ENCODE data around the gene STRN3.

The STRN3 gene

GRCh38 chr14:30884901-30885300, 141.3 kb downstream of the STRN3 start:
- no peak for TF ChIP-seq GATA2 (IDR thresholded peaks at IDR 0.05; ENCODE audit: low read depth, low read length)
- TF ChIP-seq GATA3 (IDR thresholded peaks at IDR 0.05; ENCODE audit: low read depth, low read length), result no peak

- TF ChIP-seq GATA2 (IDR thresholded peaks at IDR 0.05; ENCODE audit: low read depth, low read length) (no peak), GATA3 (IDR thresholded peaks at IDR 0.05; ENCODE audit: low read depth, low read length) (no peak)
Observed at GRCh38 chr14:30883508-30884294, 142.5 kb downstream of the STRN3 start.

GRCh38 chr14:30882431-30882830, 143.7 kb downstream of the STRN3 start:
- no peak for TF ChIP-seq GATA3 (IDR thresholded peaks at IDR 0.05; ENCODE audit: low read depth, low read length)
- no peak for TF ChIP-seq GATA2 (IDR thresholded peaks at IDR 0.05; ENCODE audit: low read depth, low read length)

- TF ChIP-seq GATA2 (IDR thresholded peaks at IDR 0.05; ENCODE audit: low read depth, low read length), result no peak
- no peak for TF ChIP-seq GATA3 (IDR thresholded peaks at IDR 0.05; ENCODE audit: low read depth, low read length)
Observed at GRCh38 chr14:30876692-30877091, 149.5 kb downstream of the STRN3 start.

- no peak for TF ChIP-seq GATA3 (IDR thresholded peaks at IDR 0.05; ENCODE audit: low read depth, low read length)
Observed at GRCh38 chr14:30875788-30876053, 150.5 kb downstream of the STRN3 start.

- TF ChIP-seq GATA2 (IDR thresholded peaks at IDR 0.05; ENCODE audit: low read depth, low read length), result no peak
- TF ChIP-seq GATA3 (IDR thresholded peaks at IDR 0.05; ENCODE audit: low read depth, low read length), result no peak
Observed at GRCh38 chr14:30874999-30875787, 151.0 kb downstream of the STRN3 start.

GRCh38 chr14:30874120-30874998, 151.8 kb downstream of the STRN3 start, which contains the start of gene COCH:
TSS of gene COCH (plus strand) at chr14:30874559. CDS start at chr14:30874939, 380 bp downstream.
- TF ChIP-seq GATA3 (IDR thresholded peaks at IDR 0.05; ENCODE audit: low read depth, low read length), result no peak
- TF ChIP-seq GATA2 (IDR thresholded peaks at IDR 0.05; ENCODE audit: low read depth, low read length), result no peak

- TF ChIP-seq GATA3 (IDR thresholded peaks at IDR 0.05; ENCODE audit: low read depth, low read length), result no peak
Observed at GRCh38 chr14:30873308-30874119, 152.7 kb downstream of the STRN3 start.

GRCh38 chr14:30872602-30873001, 153.6 kb downstream of the STRN3 start:
- TF ChIP-seq GATA3 (IDR thresholded peaks at IDR 0.05; ENCODE audit: low read depth, low read length) (no peak), GATA2 (IDR thresholded peaks at IDR 0.05; ENCODE audit: low read depth, low read length) (no peak)

GRCh38 chr14:30869551-30870155, 156.5 kb downstream of the STRN3 start:
- TF ChIP-seq GATA2 (IDR thresholded peaks at IDR 0.05; ENCODE audit: low read depth, low read length), result no peak
- no peak for TF ChIP-seq GATA3 (IDR thresholded peaks at IDR 0.05; ENCODE audit: low read depth, low read length)

GRCh38 chr14:30868736-30869135, 157.4 kb downstream of the STRN3 start:
- TF ChIP-seq GATA2 (IDR thresholded peaks at IDR 0.05; ENCODE audit: low read depth, low read length) (no peak), GATA3 (IDR thresholded peaks at IDR 0.05; ENCODE audit: low read depth, low read length) (no peak)

- no peak for TF ChIP-seq GATA2 (IDR thresholded peaks at IDR 0.05; ENCODE audit: low read depth, low read length)
Observed at GRCh38 chr14:30864934-30865333, 161.2 kb downstream of the STRN3 start.

GRCh38 chr14:30861200-30861599, 165.0 kb downstream of the STRN3 start:
- TF ChIP-seq GATA2 (IDR thresholded peaks at IDR 0.05; ENCODE audit: low read depth, low read length) (no peak), GATA3 (IDR thresholded peaks at IDR 0.05; ENCODE audit: low read depth, low read length) (no peak)
